Measurements from ENCODE around the gene CDADC1. TPM values are rescaled to one million over a fixed set of nuclear protein-coding genes. Genes with fewer than 3 reads are reported as not detected.

The CDADC1 gene
- total and polyA plus RNA-seq, 2 experiments from 2014 or later, result 1.3 to 9.3 TPM

DNA sequence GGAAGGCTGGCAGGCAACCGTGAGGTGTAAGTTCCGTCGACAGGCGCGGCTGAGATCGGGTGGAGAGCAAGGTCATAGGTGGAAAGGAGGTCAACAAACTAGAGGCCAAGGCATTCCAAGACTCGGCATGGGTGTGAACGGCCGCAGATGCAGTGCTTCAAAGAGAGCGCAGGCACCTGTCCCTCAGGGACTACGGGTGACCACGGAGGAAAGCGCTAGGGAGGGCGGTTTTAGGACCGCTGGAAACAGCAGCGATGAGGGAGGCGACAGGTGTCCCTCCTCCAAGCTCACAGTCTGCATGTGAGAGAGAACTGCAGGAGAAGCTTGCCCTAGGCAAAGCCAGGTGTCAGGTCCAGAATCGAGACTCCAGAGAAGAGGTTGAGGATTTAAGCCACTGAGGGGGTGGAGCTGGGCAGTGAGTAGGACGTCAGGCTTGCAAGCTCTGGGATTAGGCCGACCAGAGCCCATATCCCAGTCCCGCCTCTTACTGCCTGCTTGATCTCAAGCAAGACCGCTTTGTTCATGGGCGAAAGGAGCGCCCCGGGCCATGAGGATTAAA is 29.2 kb upstream of the CDADC1 start:
- no peaks in the 10 kb centered on the region for H4K20me1 ChIP-seq (replicated peaks; ENCODE audit: insufficient read depth)
- peak; percentile 31 for ATAC-seq
- Mint-ChIP-seq H3K27me3 (ENCODE audit: insufficient read depth, low read depth, poor library complexity) (peaks cover 77% of the 10 kb centered on the region), H3K27ac (no peak overlapping the region), H3K9me3 (peaks cover 9% of the 10 kb centered on the region; the same call in 2 of the 3 replicates), H3K4me1 (peaks cover 41% of the 10 kb centered on the region), H3K36me3 (ENCODE audit: low read depth) (no peaks in the 10 kb centered on the region; the same call in 2 of the 3 replicates), H3K4me3 (peak overlapping the region; percentile 75)
- peaks cover 78% of the 10 kb centered on the region for H3K27me3 ChIP-seq (ENCODE audit: insufficient read depth)
- H3K4me1 ChIP-seq (ENCODE audit: insufficient read depth), result peaks cover 20% of the 10 kb centered on the region
- no peak for TF ChIP-seq CREB1 (CRISPR knock-in tag; IDR thresholded peaks at IDR 0.05; ENCODE audit: low read depth)
- TF ChIP-seq, protein P1, sequence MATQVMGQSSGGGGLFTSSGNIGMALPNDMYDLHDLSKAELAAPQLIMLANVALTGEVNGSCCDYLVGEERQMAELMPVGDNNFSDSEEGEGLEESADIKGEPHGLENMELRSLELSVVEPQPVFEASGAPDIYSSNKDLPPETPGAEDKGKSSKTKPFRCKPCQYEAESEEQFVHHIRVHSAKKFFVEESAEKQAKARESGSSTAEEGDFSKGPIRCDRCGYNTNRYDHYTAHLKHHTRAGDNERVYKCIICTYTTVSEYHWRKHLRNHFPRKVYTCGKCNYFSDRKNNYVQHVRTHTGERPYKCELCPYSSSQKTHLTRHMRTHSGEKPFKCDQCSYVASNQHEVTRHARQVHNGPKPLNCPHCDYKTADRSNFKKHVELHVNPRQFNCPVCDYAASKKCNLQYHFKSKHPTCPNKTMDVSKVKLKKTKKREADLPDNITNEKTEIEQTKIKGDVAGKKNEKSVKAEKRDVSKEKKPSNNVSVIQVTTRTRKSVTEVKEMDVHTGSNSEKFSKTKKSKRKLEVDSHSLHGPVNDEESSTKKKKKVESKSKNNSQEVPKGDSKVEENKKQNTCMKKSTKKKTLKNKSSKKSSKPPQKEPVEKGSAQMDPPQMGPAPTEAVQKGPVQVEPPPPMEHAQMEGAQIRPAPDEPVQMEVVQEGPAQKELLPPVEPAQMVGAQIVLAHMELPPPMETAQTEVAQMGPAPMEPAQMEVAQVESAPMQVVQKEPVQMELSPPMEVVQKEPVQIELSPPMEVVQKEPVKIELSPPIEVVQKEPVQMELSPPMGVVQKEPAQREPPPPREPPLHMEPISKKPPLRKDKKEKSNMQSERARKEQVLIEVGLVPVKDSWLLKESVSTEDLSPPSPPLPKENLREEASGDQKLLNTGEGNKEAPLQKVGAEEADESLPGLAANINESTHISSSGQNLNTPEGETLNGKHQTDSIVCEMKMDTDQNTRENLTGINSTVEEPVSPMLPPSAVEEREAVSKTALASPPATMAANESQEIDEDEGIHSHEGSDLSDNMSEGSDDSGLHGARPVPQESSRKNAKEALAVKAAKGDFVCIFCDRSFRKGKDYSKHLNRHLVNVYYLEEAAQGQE (IDR thresholded peaks at IDR 0.05; ENCODE audit: unreplicated experiment), result no peak
- TF ChIP-seq NANOG (IDR thresholded peaks at IDR 0.05; ENCODE audit: borderline replicate concordance), result no peak
- TF ChIP-seq EZH2 (IDR thresholded peaks at IDR 0.05; ENCODE audit: low read depth, unreplicated experiment), result no peak
- TF ChIP-seq, protein P2, sequence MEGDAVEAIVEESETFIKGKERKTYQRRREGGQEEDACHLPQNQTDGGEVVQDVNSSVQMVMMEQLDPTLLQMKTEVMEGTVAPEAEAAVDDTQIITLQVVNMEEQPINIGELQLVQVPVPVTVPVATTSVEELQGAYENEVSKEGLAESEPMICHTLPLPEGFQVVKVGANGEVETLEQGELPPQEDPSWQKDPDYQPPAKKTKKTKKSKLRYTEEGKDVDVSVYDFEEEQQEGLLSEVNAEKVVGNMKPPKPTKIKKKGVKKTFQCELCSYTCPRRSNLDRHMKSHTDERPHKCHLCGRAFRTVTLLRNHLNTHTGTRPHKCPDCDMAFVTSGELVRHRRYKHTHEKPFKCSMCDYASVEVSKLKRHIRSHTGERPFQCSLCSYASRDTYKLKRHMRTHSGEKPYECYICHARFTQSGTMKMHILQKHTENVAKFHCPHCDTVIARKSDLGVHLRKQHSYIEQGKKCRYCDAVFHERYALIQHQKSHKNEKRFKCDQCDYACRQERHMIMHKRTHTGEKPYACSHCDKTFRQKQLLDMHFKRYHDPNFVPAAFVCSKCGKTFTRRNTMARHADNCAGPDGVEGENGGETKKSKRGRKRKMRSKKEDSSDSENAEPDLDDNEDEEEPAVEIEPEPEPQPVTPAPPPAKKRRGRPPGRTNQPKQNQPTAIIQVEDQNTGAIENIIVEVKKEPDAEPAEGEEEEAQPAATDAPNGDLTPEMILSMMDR (conservative IDR thresholded peaks at IDR 0.05; ENCODE audit: low read depth in 2 of 2), result no peak
- H3K79me2 ChIP-seq (replicated peaks; ENCODE audit: insufficient read depth), result no peaks in the 10 kb centered on the region
- H3K27ac ChIP-seq (ENCODE audit: low read depth), result no peak overlapping the region
- H2AFZ ChIP-seq, result peak overlapping the region; percentile 98
- no peaks in the 10 kb centered on the region for H3K36me3 ChIP-seq (ENCODE audit: insufficient read depth)
- H3K9me2 ChIP-seq (ENCODE audit: insufficient read depth), result no peaks in the 10 kb centered on the region
- peak overlapping the region; percentile 88 for H3K4me2 ChIP-seq
- peak; percentile 63 for DNase-seq (ENCODE audit: low spot score)
- H3K4me3 ChIP-seq, result peak overlapping the region; percentile 57
- H3F3A ChIP-seq (replicated peaks; ENCODE audit: low read depth), result peaks cover 7% of the 10 kb centered on the region

DNA sequence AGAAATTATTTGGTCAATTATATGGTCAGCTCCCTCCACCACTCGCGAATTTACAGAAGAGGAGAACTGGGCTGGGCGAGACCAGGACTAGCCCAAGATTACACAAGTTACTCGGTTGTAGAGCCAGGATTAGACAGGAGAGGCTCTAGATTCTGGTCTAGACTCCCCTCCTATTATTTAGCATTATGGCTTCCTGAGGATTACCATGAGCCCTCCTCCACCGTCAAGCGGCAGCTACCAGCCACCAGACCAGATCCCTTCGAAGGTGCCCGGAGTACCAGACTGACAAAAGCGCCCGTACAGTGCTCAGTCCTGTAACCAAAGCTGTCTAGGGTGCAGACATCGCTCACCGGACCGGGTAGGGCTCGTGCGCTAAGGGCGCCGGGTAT is 28.1 kb upstream of the CDADC1 start:
- ATAC-seq, result no peak
- peaks cover 88% of the 10 kb centered on the region for H3K27me3 ChIP-seq (ENCODE audit: insufficient read depth)
- DNase-seq (ENCODE audit: low spot score), result no peak
- peak overlapping the region; percentile 88 for H3K4me2 ChIP-seq
- peaks cover 12% of the 10 kb centered on the region for H3K4me1 ChIP-seq (ENCODE audit: insufficient read depth)
- no peaks in the 10 kb centered on the region for H3K36me3 ChIP-seq (ENCODE audit: insufficient read depth)
- Mint-ChIP-seq H3K4me3 (peak overlapping the region; percentile 75), H3K9me3 (peaks cover 9% of the 10 kb centered on the region; the same call in 2 of the 3 replicates), H3K27ac (no peak overlapping the region), H3K27me3 (ENCODE audit: insufficient read depth, low read depth, poor library complexity) (peaks cover 80% of the 10 kb centered on the region), H3K36me3 (ENCODE audit: low read depth) (no peaks in the 10 kb centered on the region; the same call in 2 of the 3 replicates), H3K4me1 (peaks cover 34% of the 10 kb centered on the region)
- peak overlapping the region; percentile 57 for H3K4me3 ChIP-seq
- H3K9me2 ChIP-seq (ENCODE audit: insufficient read depth), result no peaks in the 10 kb centered on the region
- no peak overlapping the region for H3K27ac ChIP-seq (ENCODE audit: low read depth)
- no peaks in the 10 kb centered on the region for H3K79me2 ChIP-seq (replicated peaks; ENCODE audit: insufficient read depth)
- H2AFZ ChIP-seq, result peak overlapping the region; percentile 98
- no peaks in the 10 kb centered on the region for H4K20me1 ChIP-seq (replicated peaks; ENCODE audit: insufficient read depth)
- TF ChIP-seq, protein P3, sequence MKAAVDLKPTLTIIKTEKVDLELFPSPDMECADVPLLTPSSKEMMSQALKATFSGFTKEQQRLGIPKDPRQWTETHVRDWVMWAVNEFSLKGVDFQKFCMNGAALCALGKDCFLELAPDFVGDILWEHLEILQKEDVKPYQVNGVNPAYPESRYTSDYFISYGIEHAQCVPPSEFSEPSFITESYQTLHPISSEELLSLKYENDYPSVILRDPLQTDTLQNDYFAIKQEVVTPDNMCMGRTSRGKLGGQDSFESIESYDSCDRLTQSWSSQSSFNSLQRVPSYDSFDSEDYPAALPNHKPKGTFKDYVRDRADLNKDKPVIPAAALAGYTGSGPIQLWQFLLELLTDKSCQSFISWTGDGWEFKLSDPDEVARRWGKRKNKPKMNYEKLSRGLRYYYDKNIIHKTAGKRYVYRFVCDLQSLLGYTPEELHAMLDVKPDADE (IDR thresholded peaks at IDR 0.05), result no peak
- TF ChIP-seq, protein P4, sequence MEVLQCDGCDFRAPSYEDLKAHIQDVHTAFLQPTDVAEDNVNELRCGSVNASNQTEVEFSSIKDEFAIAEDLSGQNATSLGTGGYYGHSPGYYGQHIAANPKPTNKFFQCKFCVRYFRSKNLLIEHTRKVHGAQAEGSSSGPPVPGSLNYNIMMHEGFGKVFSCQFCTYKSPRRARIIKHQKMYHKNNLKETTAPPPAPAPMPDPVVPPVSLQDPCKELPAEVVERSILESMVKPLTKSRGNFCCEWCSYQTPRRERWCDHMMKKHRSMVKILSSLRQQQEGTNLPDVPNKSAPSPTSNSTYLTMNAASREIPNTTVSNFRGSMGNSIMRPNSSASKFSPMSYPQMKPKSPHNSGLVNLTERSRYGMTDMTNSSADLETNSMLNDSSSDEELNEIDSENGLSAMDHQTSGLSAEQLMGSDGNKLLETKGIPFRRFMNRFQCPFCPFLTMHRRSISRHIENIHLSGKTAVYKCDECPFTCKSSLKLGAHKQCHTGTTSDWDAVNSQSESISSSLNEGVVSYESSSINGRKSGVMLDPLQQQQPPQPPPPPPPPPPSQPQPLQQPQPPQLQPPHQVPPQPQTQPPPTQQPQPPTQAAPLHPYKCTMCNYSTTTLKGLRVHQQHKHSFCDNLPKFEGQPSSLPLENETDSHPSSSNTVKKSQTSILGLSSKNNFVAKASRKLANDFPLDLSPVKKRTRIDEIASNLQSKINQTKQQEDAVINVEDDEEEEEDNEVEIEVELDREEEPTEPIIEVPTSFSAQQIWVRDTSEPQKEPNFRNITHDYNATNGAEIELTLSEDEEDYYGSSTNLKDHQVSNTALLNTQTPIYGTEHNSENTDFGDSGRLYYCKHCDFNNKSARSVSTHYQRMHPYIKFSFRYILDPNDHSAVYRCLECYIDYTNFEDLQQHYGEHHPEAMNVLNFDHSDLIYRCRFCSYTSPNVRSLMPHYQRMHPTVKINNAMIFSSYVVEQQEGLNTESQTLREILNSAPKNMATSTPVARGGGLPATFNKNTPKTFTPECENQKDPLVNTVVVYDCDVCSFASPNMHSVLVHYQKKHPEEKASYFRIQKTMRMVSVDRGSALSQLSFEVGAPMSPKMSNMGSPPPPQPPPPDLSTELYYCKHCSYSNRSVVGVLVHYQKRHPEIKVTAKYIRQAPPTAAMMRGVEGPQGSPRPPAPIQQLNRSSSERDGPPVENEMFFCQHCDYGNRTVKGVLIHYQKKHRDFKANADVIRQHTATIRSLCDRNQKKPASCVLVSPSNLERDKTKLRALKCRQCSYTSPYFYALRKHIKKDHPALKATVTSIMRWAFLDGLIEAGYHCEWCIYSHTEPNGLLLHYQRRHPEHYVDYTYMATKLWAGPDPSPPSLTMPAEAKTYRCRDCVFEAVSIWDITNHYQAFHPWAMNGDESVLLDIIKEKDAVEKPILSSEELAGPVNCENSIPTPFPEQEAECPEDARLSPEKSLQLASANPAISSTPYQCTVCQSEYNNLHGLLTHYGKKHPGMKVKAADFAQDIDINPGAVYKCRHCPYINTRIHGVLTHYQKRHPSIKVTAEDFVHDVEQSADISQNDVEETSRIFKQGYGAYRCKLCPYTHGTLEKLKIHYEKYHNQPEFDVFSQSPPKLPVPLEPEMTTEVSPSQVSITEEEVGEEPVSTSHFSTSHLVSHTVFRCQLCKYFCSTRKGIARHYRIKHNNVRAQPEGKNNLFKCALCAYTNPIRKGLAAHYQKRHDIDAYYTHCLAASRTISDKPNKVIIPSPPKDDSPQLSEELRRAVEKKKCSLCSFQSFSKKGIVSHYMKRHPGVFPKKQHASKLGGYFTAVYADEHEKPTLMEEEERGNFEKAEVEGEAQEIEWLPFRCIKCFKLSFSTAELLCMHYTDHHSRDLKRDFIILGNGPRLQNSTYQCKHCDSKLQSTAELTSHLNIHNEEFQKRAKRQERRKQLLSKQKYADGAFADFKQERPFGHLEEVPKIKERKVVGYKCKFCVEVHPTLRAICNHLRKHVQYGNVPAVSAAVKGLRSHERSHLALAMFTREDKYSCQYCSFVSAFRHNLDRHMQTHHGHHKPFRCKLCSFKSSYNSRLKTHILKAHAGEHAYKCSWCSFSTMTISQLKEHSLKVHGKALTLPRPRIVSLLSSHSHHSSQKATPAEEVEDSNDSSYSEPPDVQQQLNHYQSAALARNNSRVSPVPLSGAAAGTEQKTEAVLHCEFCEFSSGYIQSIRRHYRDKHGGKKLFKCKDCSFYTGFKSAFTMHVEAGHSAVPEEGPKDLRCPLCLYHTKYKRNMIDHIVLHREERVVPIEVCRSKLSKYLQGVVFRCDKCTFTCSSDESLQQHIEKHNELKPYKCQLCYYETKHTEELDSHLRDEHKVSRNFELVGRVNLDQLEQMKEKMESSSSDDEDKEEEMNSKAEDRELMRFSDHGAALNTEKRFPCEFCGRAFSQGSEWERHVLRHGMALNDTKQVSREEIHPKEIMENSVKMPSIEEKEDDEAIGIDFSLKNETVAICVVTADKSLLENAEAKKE (CRISPR knock-in tag; IDR thresholded peaks at IDR 0.05), result no peak
- peak; percentile 67 for TF ChIP-seq EZH2 (IDR thresholded peaks at IDR 0.05; ENCODE audit: low read depth, unreplicated experiment)
- H3F3A ChIP-seq (replicated peaks; ENCODE audit: low read depth), result peaks cover 7% of the 10 kb centered on the region
